ENCODE data around the gene SIL1. TPM values are rescaled to one million over a fixed set of nuclear protein-coding genes. Genes with fewer than 3 reads are reported as not detected.

SIL1 gene
- total and polyA plus RNA-seq, 2 of the 4 experiments (the other 2 are of a cell fraction) = 56.1 to 66.0 TPM

DNA sequence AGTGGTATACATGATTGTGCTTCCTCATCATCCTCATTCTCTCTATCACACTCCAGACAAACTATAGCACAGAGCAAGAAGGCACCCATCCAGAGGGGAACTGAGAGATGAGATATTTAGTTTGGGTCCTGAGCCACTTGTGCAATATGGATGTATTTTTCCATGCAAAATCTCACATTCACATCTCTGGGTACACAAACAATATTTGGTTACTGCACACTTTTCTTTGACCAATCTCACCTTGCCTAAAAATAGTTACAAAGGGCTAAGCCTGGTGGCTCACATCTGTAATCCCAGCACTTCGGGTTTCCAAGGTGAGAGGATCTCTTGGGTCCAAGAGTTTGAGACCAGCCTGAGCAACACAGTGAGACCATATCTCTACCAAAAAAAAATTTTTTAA, 120.3 kb downstream of the SIL1 start:
- CTCF ChIA-PET = no interaction called here
- no peak for ATAC-seq (ENCODE audit: low read depth)
- POLR2A ChIA-PET (ENCODE audit: unreplicated experiment) = no interaction called here
- TF ChIP-seq BHLHE40 (IDR thresholded peaks at IDR 0.05; ENCODE audit: low read depth, low read length) (no peak), CEBPB (IDR thresholded peaks at IDR 0.05; ENCODE audit: low read depth, low read length) (no peak), POLR2A (IDR thresholded peaks at IDR 0.05; ENCODE audit: low read depth, low read length) (no peak), FOS (IDR thresholded peaks at IDR 0.05; ENCODE audit: low read depth, low read length) (no peak), NFE2L2 (IDR thresholded peaks at IDR 0.05; ENCODE audit: low read depth, low read length) (no peak), SMC3 (IDR thresholded peaks at IDR 0.05; ENCODE audit: low read depth, low read length) (no peak), MAFK (IDR thresholded peaks at IDR 0.05; ENCODE audit: low read depth, low read length) (no peak), RFX5 (IDR thresholded peaks at IDR 0.05; ENCODE audit: low read depth, low read length) (no peak), MAZ (IDR thresholded peaks at IDR 0.05; ENCODE audit: borderline replicate concordance, low read depth, low read length) (no peak), RAD21 (IDR thresholded peaks at IDR 0.05; ENCODE audit: low read length) (no peak), RCOR1 (IDR thresholded peaks at IDR 0.05; ENCODE audit: insufficient replicate concordance, low read length) (no peak), CHD1 (IDR thresholded peaks at IDR 0.05; ENCODE audit: low read depth, low read length) (no peak)
- TF ChIP-seq, protein P1, sequence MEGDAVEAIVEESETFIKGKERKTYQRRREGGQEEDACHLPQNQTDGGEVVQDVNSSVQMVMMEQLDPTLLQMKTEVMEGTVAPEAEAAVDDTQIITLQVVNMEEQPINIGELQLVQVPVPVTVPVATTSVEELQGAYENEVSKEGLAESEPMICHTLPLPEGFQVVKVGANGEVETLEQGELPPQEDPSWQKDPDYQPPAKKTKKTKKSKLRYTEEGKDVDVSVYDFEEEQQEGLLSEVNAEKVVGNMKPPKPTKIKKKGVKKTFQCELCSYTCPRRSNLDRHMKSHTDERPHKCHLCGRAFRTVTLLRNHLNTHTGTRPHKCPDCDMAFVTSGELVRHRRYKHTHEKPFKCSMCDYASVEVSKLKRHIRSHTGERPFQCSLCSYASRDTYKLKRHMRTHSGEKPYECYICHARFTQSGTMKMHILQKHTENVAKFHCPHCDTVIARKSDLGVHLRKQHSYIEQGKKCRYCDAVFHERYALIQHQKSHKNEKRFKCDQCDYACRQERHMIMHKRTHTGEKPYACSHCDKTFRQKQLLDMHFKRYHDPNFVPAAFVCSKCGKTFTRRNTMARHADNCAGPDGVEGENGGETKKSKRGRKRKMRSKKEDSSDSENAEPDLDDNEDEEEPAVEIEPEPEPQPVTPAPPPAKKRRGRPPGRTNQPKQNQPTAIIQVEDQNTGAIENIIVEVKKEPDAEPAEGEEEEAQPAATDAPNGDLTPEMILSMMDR (conservative IDR thresholded peaks at IDR 0.05; ENCODE audit: low read depth, low read length) = no peak
- TF ChIP-seq, protein P2, sequence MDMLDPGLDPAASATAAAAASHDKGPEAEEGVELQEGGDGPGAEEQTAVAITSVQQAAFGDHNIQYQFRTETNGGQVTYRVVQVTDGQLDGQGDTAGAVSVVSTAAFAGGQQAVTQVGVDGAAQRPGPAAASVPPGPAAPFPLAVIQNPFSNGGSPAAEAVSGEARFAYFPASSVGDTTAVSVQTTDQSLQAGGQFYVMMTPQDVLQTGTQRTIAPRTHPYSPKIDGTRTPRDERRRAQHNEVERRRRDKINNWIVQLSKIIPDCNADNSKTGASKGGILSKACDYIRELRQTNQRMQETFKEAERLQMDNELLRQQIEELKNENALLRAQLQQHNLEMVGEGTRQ (IDR thresholded peaks at IDR 0.05; ENCODE audit: low read depth, low read length) = no peak
- Histone ChIP-seq H2AK9ac (replicated peaks; ENCODE audit: low read depth, low read length, poor library complexity) (no peak overlapping the region), H3K56ac (ENCODE audit: extremely low read depth, insufficient read depth, low read length) (no peak overlapping the region), H4K8ac (ENCODE audit: low read depth in 2 of 2, low read length in 2 of 2) (no peak overlapping the region), H3K4me2 (ENCODE audit: low read depth, low read length) (no peak overlapping the region), H2BK15ac (ENCODE audit: low read depth, low read length) (no peak overlapping the region), H3K9me3 (ENCODE audit: control insufficient read depth, insufficient read depth, low read length) (no peaks in the 10 kb centered on the region), H2AFZ (replicated peaks; ENCODE audit: low read length, poor library complexity) (no peak overlapping the region), H3K9me1 (ENCODE audit: insufficient read depth, low read length) (peaks cover 3% of the 10 kb centered on the region), H3K9ac (ENCODE audit: low read depth, low read length) (no peak overlapping the region), H3K23ac (ENCODE audit: low read depth, low read length) (no peak overlapping the region; the same call in 1 of the 2 replicates), H3K18ac (ENCODE audit: low read depth, low read length) (no peak overlapping the region), H4K5ac (ENCODE audit: low read depth, low read length) (no peak overlapping the region), H3K27me3 (ENCODE audit: control insufficient read depth, insufficient read depth, low read length) (no peaks in the 10 kb centered on the region), H3K79me1 (ENCODE audit: low read depth in 1 of 2, low read length in 2 of 2) (peaks cover 0 to 16% of the 10 kb centered on the region in 2 experiments; a peak in 2 of 4 replicates), H4K20me1 (ENCODE audit: insufficient read depth, low read length) (no peaks in the 10 kb centered on the region; the same call in 1 of the 2 replicates), H2BK120ac (ENCODE audit: low read depth, low read length) (no peak overlapping the region), H3K36me3 (ENCODE audit: control insufficient read depth, insufficient read depth, low read length) (no peaks in the 10 kb centered on the region), H3K14ac (replicated peaks; ENCODE audit: low read depth, low read length) (no peak overlapping the region), H2BK5ac (ENCODE audit: low read depth, low read length, poor library complexity, severe bottlenecking) (no peak overlapping the region), H3K4me3 (ENCODE audit: insufficient read depth, low read depth, low read length) (no peak overlapping the region), H3K4ac (ENCODE audit: low read depth, low read length) (no peak overlapping the region), H2AK5ac (ENCODE audit: low read depth, low read length) (no peak overlapping the region), H3K27ac (ENCODE audit: insufficient read depth, low read length) (no peak overlapping the region), H2BK20ac (ENCODE audit: low read depth, low read length) (no peak overlapping the region), H3K4me1 (ENCODE audit: control insufficient read depth, insufficient read depth, low read length) (0 out of 2 replicates have a peak, but pooled peaks cover 1% of the 10 kb centered on the region), H4K91ac (ENCODE audit: insufficient read depth, low read depth, low read length) (no peak overlapping the region)
- intact Hi-C loops (cut with micrococcal nuclease) (no loop called here), in situ Hi-C loops (cut with MboI; ENCODE audit: low sequenced_read_pairs) (no loop called here), dilution Hi-C loops (cut with HindIII; ENCODE audit: low sequenced_read_pairs, unreplicated experiment) (no loop called here)
- WGBS, 2 experiments (ENCODE audit: extremely low coverage in 2 of 2, insufficient read length in 1 of 2) = no CpG with 5 or more reads among the region's 1 CpG
- no TSS peak for BruUV-seq (replicated peaks)
- DNase-seq = no peak
